NK-92 treated with Interleukin-12 subunit alpha and Interleukin-12 subunit beta, amount 100 ng/mL, for 24 hours (cell line): Measurements from ENCODE around the gene MYO1D.

Experiments used
- DNase-seq: peaks from one replicate; lab custom pipeline; 2025; lab: John Stamatoyannopoulos, UW

MYO1D gene

GRCh38 chr17:32815460-32815859, 61.5 kb downstream of the MYO1D start:
- DNase-seq: no peak

- DNase-seq: no peak
Measured at GRCh38 chr17:32814836-32815235, 62.1 kb downstream of the MYO1D start.

- DNase-seq: no peak
Measured at GRCh38 chr17:32813021-32813420, 63.9 kb downstream of the MYO1D start.

- no peak for DNase-seq
Measured at GRCh38 chr17:32810690-32811089, 66.2 kb downstream of the MYO1D start.

- no peak for DNase-seq
Measured at GRCh38 chr17:32807577-32807976, 69.3 kb downstream of the MYO1D start.

- DNase-seq: no peak
Measured at GRCh38 chr17:32806646-32807045, 70.3 kb downstream of the MYO1D start.

- DNase-seq: no peak
Measured at GRCh38 chr17:32805029-32805976, 71.6 kb downstream of the MYO1D start.

GRCh38 chr17:32803544-32803943, 73.4 kb downstream of the MYO1D start:
- DNase-seq: no peak

GRCh38 chr17:32802306-32802705, 74.6 kb downstream of the MYO1D start:
- no peak for DNase-seq

- no peak for DNase-seq
Measured at GRCh38 chr17:32801641-32802040, 75.3 kb downstream of the MYO1D start.

GRCh38 chr17:32801193-32801592, 75.7 kb downstream of the MYO1D start:
- DNase-seq: no peak

- DNase-seq: no peak
Measured at GRCh38 chr17:32798938-32799337, 78.0 kb downstream of the MYO1D start.

- DNase-seq: no peak
Measured at GRCh38 chr17:32795339-32795979, 81.5 kb downstream of the MYO1D start.

GRCh38 chr17:32794533-32795246, 82.2 kb downstream of the MYO1D start:
- DNase-seq: no peak

- DNase-seq: no peak
Measured at GRCh38 chr17:32793841-32794240, 83.1 kb downstream of the MYO1D start.

- no peak for DNase-seq
Measured at GRCh38 chr17:32792207-32792606, 84.7 kb downstream of the MYO1D start.

- no peak for DNase-seq
Measured at GRCh38 chr17:32786169-32786568, 90.8 kb downstream of the MYO1D start.

- no peak for DNase-seq
Measured at GRCh38 chr17:32784113-32784512, 92.8 kb downstream of the MYO1D start.

GRCh38 chr17:32783602-32784001, 93.3 kb downstream of the MYO1D start:
- DNase-seq: no peak

GRCh38 chr17:32780721-32781120, 96.2 kb downstream of the MYO1D start:
- DNase-seq: no peak

GRCh38 chr17:32777922-32778321, 99.0 kb downstream of the MYO1D start:
- no peak for DNase-seq

GRCh38 chr17:32777436-32777835, 99.5 kb downstream of the MYO1D start:
- DNase-seq: no peak

GRCh38 chr17:32774695-32775084, 102.2 kb downstream of the MYO1D start:
- no peak for DNase-seq
